Measurements from ENCODE around the gene DOK4.

DOK4 gene
- long read RNA-seq, partial matches to known transcripts = 0 of 1 reads
- long read RNA-seq, other reads (novel, unspliced or antisense) = 1 of 1 reads

GRCh38 chr16:57485916-57486857, at the start of gene DOK4:
DOK4 (minus strand) TSS chr16:57486493; CDS start chr16:57479507, 6,986 bp downstream.
- TF ChIP-seq, protein P1, sequence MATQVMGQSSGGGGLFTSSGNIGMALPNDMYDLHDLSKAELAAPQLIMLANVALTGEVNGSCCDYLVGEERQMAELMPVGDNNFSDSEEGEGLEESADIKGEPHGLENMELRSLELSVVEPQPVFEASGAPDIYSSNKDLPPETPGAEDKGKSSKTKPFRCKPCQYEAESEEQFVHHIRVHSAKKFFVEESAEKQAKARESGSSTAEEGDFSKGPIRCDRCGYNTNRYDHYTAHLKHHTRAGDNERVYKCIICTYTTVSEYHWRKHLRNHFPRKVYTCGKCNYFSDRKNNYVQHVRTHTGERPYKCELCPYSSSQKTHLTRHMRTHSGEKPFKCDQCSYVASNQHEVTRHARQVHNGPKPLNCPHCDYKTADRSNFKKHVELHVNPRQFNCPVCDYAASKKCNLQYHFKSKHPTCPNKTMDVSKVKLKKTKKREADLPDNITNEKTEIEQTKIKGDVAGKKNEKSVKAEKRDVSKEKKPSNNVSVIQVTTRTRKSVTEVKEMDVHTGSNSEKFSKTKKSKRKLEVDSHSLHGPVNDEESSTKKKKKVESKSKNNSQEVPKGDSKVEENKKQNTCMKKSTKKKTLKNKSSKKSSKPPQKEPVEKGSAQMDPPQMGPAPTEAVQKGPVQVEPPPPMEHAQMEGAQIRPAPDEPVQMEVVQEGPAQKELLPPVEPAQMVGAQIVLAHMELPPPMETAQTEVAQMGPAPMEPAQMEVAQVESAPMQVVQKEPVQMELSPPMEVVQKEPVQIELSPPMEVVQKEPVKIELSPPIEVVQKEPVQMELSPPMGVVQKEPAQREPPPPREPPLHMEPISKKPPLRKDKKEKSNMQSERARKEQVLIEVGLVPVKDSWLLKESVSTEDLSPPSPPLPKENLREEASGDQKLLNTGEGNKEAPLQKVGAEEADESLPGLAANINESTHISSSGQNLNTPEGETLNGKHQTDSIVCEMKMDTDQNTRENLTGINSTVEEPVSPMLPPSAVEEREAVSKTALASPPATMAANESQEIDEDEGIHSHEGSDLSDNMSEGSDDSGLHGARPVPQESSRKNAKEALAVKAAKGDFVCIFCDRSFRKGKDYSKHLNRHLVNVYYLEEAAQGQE (IDR thresholded peaks at IDR 0.05; ENCODE audit: insufficient replicate concordance, low read depth) = no peak
- no peak for TF ChIP-seq GABPA (IDR thresholded peaks at IDR 0.05; ENCODE audit: low read depth)
- TF ChIP-seq POLR2AphosphoS5 (IDR thresholded peaks at IDR 0.05; ENCODE audit: low read depth) = no peak
- no peak for TF ChIP-seq SPI1 (IDR thresholded peaks at IDR 0.05; ENCODE audit: borderline replicate concordance, low read depth)
- TF ChIP-seq CTCF (IDR thresholded peaks at IDR 0.05; ENCODE audit: insufficient read depth, low read length) = no peak
- peak in 1 of 2 experiments; percentile 61 for DNase-seq (ENCODE audit: low read depth in 1 of 2, low spot score in 1 of 2)
- Histone ChIP-seq H3K27ac (replicated peaks) (no peak within 1 kb of the TSS), H3K4me3 (replicated peaks; ENCODE audit: insufficient read depth, low read length) (peak within 1 kb of the TSS; percentile 50), H3K27me3 (ENCODE audit: insufficient read depth, poor library complexity, severe bottlenecking) (no peaks in the 10 kb centered on the region)

- no peaks in the 10 kb centered on the region for H3K27me3 ChIP-seq (ENCODE audit: insufficient read depth, poor library complexity, severe bottlenecking)
- no peak overlapping the region for H3K27ac ChIP-seq (replicated peaks)
- peak; percentile 79 to 80 for DNase-seq (ENCODE audit: low read depth in 1 of 2, low spot score in 1 of 2)
- TF ChIP-seq SPI1 (IDR thresholded peaks at IDR 0.05; ENCODE audit: borderline replicate concordance, low read depth) (no peak), GABPA (IDR thresholded peaks at IDR 0.05; ENCODE audit: low read depth) (no peak), POLR2AphosphoS5 (IDR thresholded peaks at IDR 0.05; ENCODE audit: low read depth) (no peak), CTCF (IDR thresholded peaks at IDR 0.05; ENCODE audit: insufficient read depth, low read length) (no peak)
- TF ChIP-seq, protein P1 (IDR thresholded peaks at IDR 0.05; ENCODE audit: insufficient replicate concordance, low read depth) = no peak
- peak overlapping the region; percentile 55 for H3K4me3 ChIP-seq (replicated peaks; ENCODE audit: insufficient read depth, low read length)
Measured at GRCh38 chr16:57535680-57536305, 49.5 kb upstream of the DOK4 start.

GRCh38 chr16:57534881-57535658, 48.8 kb upstream of the DOK4 start:
- Histone ChIP-seq H3K27me3 (ENCODE audit: insufficient read depth, poor library complexity, severe bottlenecking) (no peaks in the 10 kb centered on the region), H3K4me3 (replicated peaks; ENCODE audit: insufficient read depth, low read length) (no peak overlapping the region), H3K27ac (replicated peaks) (no peak overlapping the region)
- no peak for DNase-seq (ENCODE audit: low read depth in 1 of 2, low spot score in 1 of 2)
- TF ChIP-seq CTCF (IDR thresholded peaks at IDR 0.05; ENCODE audit: insufficient read depth, low read length) = no peak
- TF ChIP-seq, protein P1 (IDR thresholded peaks at IDR 0.05; ENCODE audit: insufficient replicate concordance, low read depth) = no peak
- TF ChIP-seq SPI1 (IDR thresholded peaks at IDR 0.05; ENCODE audit: borderline replicate concordance, low read depth) = no peak
- no peak for TF ChIP-seq POLR2AphosphoS5 (IDR thresholded peaks at IDR 0.05; ENCODE audit: low read depth)
- TF ChIP-seq GABPA (IDR thresholded peaks at IDR 0.05; ENCODE audit: low read depth) = no peak
